AG04449 (cell line): ENCODE measurements around the gene BLOC1S2.
"Not testable (repeated sequence)": the region's sequence is repeated elsewhere in the genome, so short reads cannot be mapped to it uniquely, and the experiment has no call there.

ENCODE experiments used
- CTCF ChIA-PET: fragments of 350-600 bp; formaldehyde crosslinking; extraction: SDS; loops from one replicate; lab custom pipeline; 2021; ENCODE audit warnings: antibody characterized with exemption; lab: Yijun Ruan, JAX
- POLR2A ChIA-PET: fragments of 400-600, 350-600 bp; formaldehyde crosslinking; extraction: SDS; loops from one replicate; lab custom pipeline; 2020; ENCODE audit warnings: antibody characterized with exemption, inconsistent platforms; lab: Yijun Ruan, JAX
- DNase-seq: peaks from one replicate; pipeline ENCODE4 v3.0.0-alpha.2; 2010; ENCODE audit warnings: low read depth, low spot score
- H3K4me3 ChIP-seq: 2 replicates; pipeline ENCODE4 v1.5.1; 2011; ENCODE audit warnings: low read depth, mild to moderate bottlenecking, control low read depth, low read length
- CTCF ChIP-seq: IDR thresholded peaks from one replicate; pipeline ENCODE4 v1.5.1; 2011; ENCODE audit warnings: mild to moderate bottlenecking, moderate library complexity, low read length, control low read depth, inconsistent platforms; ENCODE audit not compliant: insufficient read depth; ENCODE audit errors: missing control alignments

The BLOC1S2 gene

GRCh38 chr10:100282907-100283306, 3.6 kb downstream of the BLOC1S2 start:
- POLR2A ChIA-PET: no interaction called here
- CTCF ChIA-PET: no interaction called here
- no peak for DNase-seq
- no peak for TF ChIP-seq CTCF
- no peak overlapping the region for H3K4me3 ChIP-seq

- CTCF ChIA-PET, DNase-seq, H3K4me3 ChIP-seq, POLR2A ChIA-PET: not testable (repeated sequence)
Observed at GRCh38 chr10:100276971-100277370, 9.5 kb downstream of the BLOC1S2 start.

- CTCF ChIA-PET: interaction anchor here (0.7 kb wide), 1 partner anchor 32 kb away, joined by 3 read pairs; no protein-coding TSS in a partner anchor
- DNase-seq: peak; percentile 42
- peak within 1 kb of the TSS; percentile 100 for H3K4me3 ChIP-seq
- no peak for TF ChIP-seq CTCF
- POLR2A ChIA-PET: interaction anchor here (0.9 kb wide), 1 partner anchor 19 kb away, joined by 3 read pairs; no protein-coding TSS in a partner anchor
Observed at GRCh38 chr10:100267239-100268104, 19.0 kb downstream of the BLOC1S2 start, which contains the start of gene CWF19L1. CWF19L1 (minus strand) TSS chr10:100267638; CDS start chr10:100267593, 45 bp downstream.

- CTCF ChIA-PET: no interaction called here
Observed at GRCh38 chr10:100265821-100266485, 20.5 kb downstream of the BLOC1S2 start.

GRCh38 chr10:100254191-100254590, 32.3 kb downstream of the BLOC1S2 start:
- ChIA-PET POLR2A (no interaction called here), CTCF (interaction anchor here (1.2 kb wide), 1 partner anchor 8 kb away, joined by 3 read pairs; no protein-coding TSS in a partner anchor)
- no peak for TF ChIP-seq CTCF

More at GRCh38 chr10:100265821-100266485, 20.5 kb downstream of the BLOC1S2 start:
- H3K4me3 ChIP-seq: peak overlapping the region; percentile 33
- no peak for DNase-seq
- no peak for TF ChIP-seq CTCF
- POLR2A ChIA-PET: no interaction called here

GRCh38 chr10:100253041-100253440, 33.4 kb downstream of the BLOC1S2 start:
- CTCF ChIA-PET: no interaction called here

More at GRCh38 chr10:100254191-100254590, 32.3 kb downstream of the BLOC1S2 start:
- H3K4me3 ChIP-seq: no peak overlapping the region
- DNase-seq: no peak

More at GRCh38 chr10:100253041-100253440, 33.4 kb downstream of the BLOC1S2 start:
- TF ChIP-seq CTCF: no peak
- no peak overlapping the region for H3K4me3 ChIP-seq
- DNase-seq: no peak
- POLR2A ChIA-PET: no interaction called here
